Pancreas (tissue), 10 donors: Measurements from ENCODE around the gene TSEN34. TPM values are rescaled to one million over a fixed set of nuclear protein-coding genes. Genes with fewer than 3 reads are reported as not detected.

ENCODE experiments used
- ATAC-seq, 4 donors: fragments of 200-7000 bp; cut with Tn5 transposase; one replicate each; pipeline versions ENCODE4 v1.8.0 to v1.9.1; 2020; ENCODE audit warnings: mild to moderate bottlenecking in 4 of 4, moderate library complexity in 4 of 4
- DNase-seq, 6 donors: peaks; one replicate each; pipeline ENCODE4 v3.0.0-alpha.2; 2020
- FAIRE-seq: peaks from 2 replicates; lab custom pipeline; 2012; peaks lifted over from hg19 to GRCh38; lab: Jason Lieb, UNC
- H3K27ac ChIP-seq, 4 donors: fragments of 200-600 bp; sonication (generic); 1 replicate in 3 of 4; 2 replicates in 1 of 4; pipeline versions ENCODE4 v1.5.0 to v1.8.0; 2020
- H3K27me3 ChIP-seq, 4 donors: fragments of 200-600 bp; one replicate each; pipeline ENCODE4 v1.8.0; 2021
- H3K36me3 ChIP-seq, 3 donors: fragments of 200-600 bp; sonication (generic) in 1 of 3; one replicate each; pipeline versions ENCODE4 v1.5.0 to v1.8.0; 2020 to 2021
- H3K4me1 ChIP-seq, 3 donors: fragments of 200-600 bp; one replicate each; pipeline ENCODE4 v1.8.0; 2021
- H3K4me3 ChIP-seq, 4 donors: fragments of 200-600 bp; sonication (generic) in 2 of 4; one replicate each; pipeline versions ENCODE4 v1.5.0 to v1.8.0; 2020 to 2021
- H3K9me3 ChIP-seq, 4 donors: fragments of 200-600 bp; one replicate each; pipeline ENCODE4 v1.8.0; 2021
- WGBS, 2 donors: extraction: QIAGEN DNeasy Blood & Tissue Kit; methylation state at CpG; one replicate each; pipeline ENCODE4 v1.1.7; 2013; 5-methylcytosine and 5-hydroxymethylcytosine counted together
- intact Hi-C, 3 donors: fragments of 100-400 bp; cut with DNase I; formaldehyde crosslinking; loops; one replicate each; pipeline versions ENCODE4 v1.11.1 to v1.14.2; 2022
- polyA plus RNA-seq, 2 donors: library from polyadenylated mRNA; stranded (reverse); fragments of 200-250 nt; gene quantifications; one replicate each; pipeline ENCODE4 v1.2.3, GENCODE V29; 2013
- total RNA-seq, 6 donors: library from RNA; stranded (reverse); fragmentation: NEBNext Ultra II Directional in 4 of 6; extraction: Animal tissue kit (Norgen Biotek cat#: 25700) in 4 of 6; gene quantifications; one replicate each; pipeline versions ENCODE4 v1.2.1 to v1.2.4, GENCODE V29; 2021 to 2023
- TF ChIP-seq, protein P1 (sequence below), 4 donors: fragments of 200-600 bp; sonication (generic) in 3 of 4; IDR thresholded peaks; one replicate each; pipeline versions ENCODE4 v1.5.0 to v1.8.0; 2021; ENCODE audit warnings: antibody characterized with exemption in 4 of 4
- donor health status: healthy with polysubstance abuse.
- donor health status: DM: no; HTN: no; CAD: no; lungs with moderate emphysema.
- donor health status: DM: no; HTN: no; CAD: no.
- donor health status: control.
- donor health status: control.
- donor health status: Bipolar disorder and iron deficiency.
- donor health status: DM: yes; HTN: yes; CAD: no.
- donor health status: DM: no; HTN: no; CAD: no.
- donor health status: DM: no; HTN: no; CAD: no.
- donor health status: DM: yes; HTN: yes; CAD: no.

TSEN34 gene
- total and polyA plus RNA-seq, 8 donors: 16.8 to 33.3 (median 19.4) TPM

DNA sequence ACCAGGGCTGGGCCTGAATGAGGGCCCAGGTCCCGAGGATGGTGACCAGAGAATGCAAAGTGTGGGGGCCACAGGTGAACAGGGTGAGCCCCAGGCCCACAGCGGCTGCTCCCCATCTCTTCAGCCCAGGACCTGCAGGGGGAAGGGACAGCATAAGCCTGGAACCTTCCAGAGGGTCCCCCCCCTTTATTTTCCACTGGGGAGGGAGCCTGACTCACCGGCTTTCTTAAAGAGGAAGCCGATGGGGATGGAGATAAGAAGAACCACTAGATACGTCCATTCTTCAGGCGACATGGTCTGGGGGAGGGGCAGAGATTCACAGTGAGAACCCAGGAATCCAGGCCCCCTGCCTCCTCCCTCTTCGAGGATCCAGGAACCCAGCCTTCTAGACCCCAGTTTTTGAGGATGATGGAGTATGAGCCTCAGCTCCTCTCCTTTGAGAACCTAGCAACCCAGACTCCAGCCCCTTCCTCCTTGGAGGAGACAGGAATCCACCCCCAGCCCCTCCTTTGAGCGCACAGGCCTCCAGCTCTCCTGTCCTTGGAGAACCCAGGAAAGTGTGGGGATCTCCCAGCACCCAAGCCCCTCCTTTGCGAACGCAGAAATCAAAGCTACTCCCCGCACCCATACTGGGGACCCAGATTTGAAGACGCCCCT, 2.8 kb upstream of the TSEN34 start:
- peaks cover 22 to 35% (median 25%) of the 10 kb centered on the region in 3 donors for H3K4me1 ChIP-seq
- peak in 2 of 6 donors; percentile 44 to 55 for DNase-seq
- 18 to 26% methylated on average over 12 of the region's 12 CpGs for WGBS, 2 donors
- TF ChIP-seq, protein P1, sequence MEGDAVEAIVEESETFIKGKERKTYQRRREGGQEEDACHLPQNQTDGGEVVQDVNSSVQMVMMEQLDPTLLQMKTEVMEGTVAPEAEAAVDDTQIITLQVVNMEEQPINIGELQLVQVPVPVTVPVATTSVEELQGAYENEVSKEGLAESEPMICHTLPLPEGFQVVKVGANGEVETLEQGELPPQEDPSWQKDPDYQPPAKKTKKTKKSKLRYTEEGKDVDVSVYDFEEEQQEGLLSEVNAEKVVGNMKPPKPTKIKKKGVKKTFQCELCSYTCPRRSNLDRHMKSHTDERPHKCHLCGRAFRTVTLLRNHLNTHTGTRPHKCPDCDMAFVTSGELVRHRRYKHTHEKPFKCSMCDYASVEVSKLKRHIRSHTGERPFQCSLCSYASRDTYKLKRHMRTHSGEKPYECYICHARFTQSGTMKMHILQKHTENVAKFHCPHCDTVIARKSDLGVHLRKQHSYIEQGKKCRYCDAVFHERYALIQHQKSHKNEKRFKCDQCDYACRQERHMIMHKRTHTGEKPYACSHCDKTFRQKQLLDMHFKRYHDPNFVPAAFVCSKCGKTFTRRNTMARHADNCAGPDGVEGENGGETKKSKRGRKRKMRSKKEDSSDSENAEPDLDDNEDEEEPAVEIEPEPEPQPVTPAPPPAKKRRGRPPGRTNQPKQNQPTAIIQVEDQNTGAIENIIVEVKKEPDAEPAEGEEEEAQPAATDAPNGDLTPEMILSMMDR (IDR thresholded peaks at IDR 0.05): no peak
- no peak for FAIRE-seq
- H3K27me3 ChIP-seq: no peaks in the 10 kb centered on the region
- ATAC-seq: no peak
- H3K9me3 ChIP-seq: no peaks in the 10 kb centered on the region
- H3K36me3 ChIP-seq: peaks cover 0 to 3% (median 0%) of the 10 kb centered on the region in 3 donors
- H3K27ac ChIP-seq: peak overlapping the region; percentile 98 to 100 (median 99)
- H3K4me3 ChIP-seq: peak overlapping the region in 3 of 4 donors; percentile 68 to 91 (median 74)
- intact Hi-C loops: no loop called here

DNA sequence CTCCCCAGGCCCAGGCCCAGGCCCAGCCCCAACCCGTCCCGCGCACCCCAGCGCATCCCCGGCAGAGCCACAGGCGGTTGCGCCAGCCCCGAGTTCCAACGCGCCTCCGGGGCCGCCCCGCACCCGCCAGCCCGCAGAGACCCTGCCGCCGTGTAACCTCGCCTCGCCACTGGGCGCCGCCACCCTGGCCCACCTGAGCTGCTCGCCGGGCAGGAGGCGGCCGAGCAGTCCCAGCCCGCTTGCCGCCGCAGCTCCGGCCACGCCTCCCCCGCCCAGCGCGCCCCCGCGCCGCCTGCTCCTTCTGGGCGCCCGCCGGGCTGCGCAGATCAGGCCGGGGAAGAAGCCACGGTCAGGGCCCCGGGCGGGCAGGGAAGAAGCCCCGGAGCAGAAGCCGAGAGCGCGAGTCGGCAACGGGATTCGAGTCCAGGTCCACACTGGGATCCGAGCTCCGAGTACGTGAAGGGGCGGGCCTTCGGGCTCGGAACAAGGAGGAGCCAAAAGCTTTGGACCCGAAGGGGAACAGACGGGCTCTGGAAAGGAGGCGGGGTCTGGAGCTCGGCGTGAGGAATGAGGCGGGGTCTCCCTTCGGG, 1.9 kb upstream of the TSEN34 start, which contains the start of gene MBOAT7:
Gene MBOAT7 (minus strand): TSS at position 436 of the 590 bp plus-strand sequence. CDS start 1,072 bp downstream, outside the sequence.
- Histone ChIP-seq H3K36me3 (peaks cover 0 to 6% (median 0%) of the 10 kb centered on the region in 3 donors), H3K4me1 (peaks cover 22 to 35% (median 25%) of the 10 kb centered on the region in 3 donors), H3K4me3 (peak within 1 kb of the TSS; percentile 56 to 91 (median 87)), H3K27ac (peak within 1 kb of the TSS; percentile 98 to 100 (median 99)), H3K27me3 (no peaks in the 10 kb centered on the region), H3K9me3 (no peaks in the 10 kb centered on the region)
- 0 to 1% methylated on average over 40 to 64 of the region's 64 CpGs for whole genome bisulfite sequencing, 2 donors
- FAIRE-seq: no peak
- TF ChIP-seq, protein P1 (IDR thresholded peaks at IDR 0.05): peak in 1 of 4 donors; percentile 11
- no peak for DNase-seq
- peak; percentile 2 to 18 (median 7) for ATAC-seq
- intact Hi-C loops: no loop called here

DNA sequence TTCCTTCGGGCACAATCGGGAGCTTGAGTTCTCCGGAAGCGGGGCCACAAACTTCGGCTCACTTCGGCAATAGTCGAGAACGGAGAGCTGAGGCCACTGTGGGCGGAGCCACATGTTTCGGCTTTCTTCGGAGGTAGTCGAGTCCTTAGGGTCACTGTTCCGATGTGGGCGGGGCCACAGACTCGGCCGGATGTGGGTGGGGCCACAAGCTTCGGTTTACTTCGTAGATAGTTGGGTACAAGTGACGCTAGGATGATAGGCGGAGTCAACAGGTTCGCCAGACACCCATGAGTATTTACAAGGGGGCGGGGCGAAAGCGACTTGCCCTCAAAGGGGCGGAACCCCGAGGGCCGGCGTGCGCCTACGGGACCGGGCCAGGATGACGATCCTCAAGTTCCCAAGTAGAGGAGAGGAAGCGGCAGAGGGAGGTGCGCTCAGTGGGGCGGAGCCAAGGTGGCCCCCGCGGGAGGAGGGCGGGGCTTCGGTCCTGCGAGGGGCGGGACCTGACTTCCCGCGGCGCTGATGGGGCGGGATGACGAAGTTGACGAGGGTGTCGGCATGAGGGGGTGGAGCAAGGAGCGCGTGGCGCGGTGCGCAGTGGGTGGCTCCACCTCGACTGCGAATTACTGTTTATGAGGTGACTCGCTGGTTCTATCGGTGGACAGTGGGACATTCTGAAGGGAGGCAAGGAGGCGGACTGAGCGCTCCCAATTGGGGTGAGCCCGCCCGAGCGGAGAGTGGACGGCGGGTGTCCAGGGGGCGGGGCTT, 1.2 kb upstream of the TSEN34 start:
- peaks cover 22 to 35% (median 25%) of the 10 kb centered on the region in 3 donors for H3K4me1 ChIP-seq
- peak overlapping the region; percentile 98 to 100 (median 99) for H3K27ac ChIP-seq
- no peaks in the 10 kb centered on the region for H3K27me3 ChIP-seq
- H3K4me3 ChIP-seq: peak overlapping the region; percentile 15 to 91 (median 72)
- DNase-seq (peak; percentile 98 to 100 (median 100)), FAIRE-seq (peak; percentile 99), ATAC-seq (peak; percentile 59 to 80 (median 69))
- TF ChIP-seq, protein P1 (IDR thresholded peaks at IDR 0.05): no peak
- intact Hi-C loops: no loop called here
- peaks cover 0 to 6% (median 5%) of the 10 kb centered on the region in 3 donors for H3K36me3 ChIP-seq
- WGBS, 2 donors: 0% methylated on average over 65 of the region's 65 CpGs
- no peaks in the 10 kb centered on the region for H3K9me3 ChIP-seq

DNA sequence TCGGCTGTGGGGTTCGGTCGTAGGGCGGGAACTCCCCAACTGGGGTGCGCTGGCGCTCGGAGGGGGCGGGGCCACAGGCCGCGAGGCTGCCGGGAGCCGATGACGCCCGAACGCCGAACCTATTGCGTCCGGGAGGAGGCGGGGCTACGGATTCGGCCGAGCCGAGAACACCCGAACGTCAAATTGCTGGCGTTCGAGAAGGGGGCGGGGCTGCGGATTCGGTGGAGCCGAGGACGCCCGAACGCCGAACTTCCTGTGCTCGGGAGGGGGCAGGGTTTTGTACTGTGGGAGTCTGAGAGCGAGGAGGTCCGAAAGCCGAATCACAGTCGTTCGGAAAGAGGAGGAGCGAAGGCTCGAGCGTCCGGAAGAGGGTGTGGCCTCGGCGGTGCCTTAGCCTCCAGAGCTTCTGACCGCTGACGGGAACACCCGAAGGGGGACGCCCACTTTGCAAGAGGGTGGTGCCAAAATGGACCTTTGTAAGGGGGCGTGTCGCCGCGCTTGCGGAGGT, 551 bp upstream of the TSEN34 start:
- no peaks in the 10 kb centered on the region for H3K9me3 ChIP-seq
- H3K4me3 ChIP-seq: peak overlapping the region; percentile 62 to 91 (median 78)
- FAIRE-seq (peak; percentile 95), DNase-seq (peak; percentile 99 to 100 (median 100)), ATAC-seq (peak; percentile 58 to 77 (median 67))
- H3K4me1 ChIP-seq: peaks cover 22 to 34% (median 24%) of the 10 kb centered on the region in 3 donors
- TF ChIP-seq, protein P1 (IDR thresholded peaks at IDR 0.05): no peak
- H3K27ac ChIP-seq: peak overlapping the region; percentile 98 to 100 (median 99)
- intact Hi-C loops: no loop called here
- H3K36me3 ChIP-seq: peaks cover 0 to 6% (median 5%) of the 10 kb centered on the region in 3 donors
- H3K27me3 ChIP-seq: no peaks in the 10 kb centered on the region
- WGBS, 2 donors: 0% methylated on average over 55 to 56 of the region's 56 CpGs
